GM23338 (cell line): ENCODE results near the gene MED1. TPM values are rescaled to one million over a fixed set of nuclear protein-coding genes. Genes with fewer than 3 reads are reported as not detected.

ENCODE experiments used
- CREB1 ChIP-seq: fragments of 250-450 bp; sonication (Bioruptor Pico); IDR thresholded peaks from 2 replicates; pipeline ENCODE4 v1.5.0; 2020; ENCODE audit warnings: low read depth, mild to moderate bottlenecking, moderate library complexity
- ETS1 ChIP-seq: IDR thresholded peaks from 2 replicates; pipeline ENCODE4 v1.6.1; 2016; ENCODE audit warnings: antibody characterized with exemption
- EZH2 ChIP-seq: fragments of 200-600 bp; sonication (generic); IDR thresholded peaks from one replicate; pipeline ENCODE4 v1.8.0; 2017; ENCODE audit warnings: antibody characterized with exemption, mild to moderate bottlenecking, low read depth; ENCODE audit not compliant: unreplicated experiment
- EZH2phosphoT487 ChIP-seq: fragments of 200-600 bp; sonication (generic); IDR thresholded peaks from one replicate; pipeline ENCODE4 v1.8.1; 2018; ENCODE audit warnings: antibody characterized with exemption; ENCODE audit not compliant: unreplicated experiment
- JUNB ChIP-seq: IDR thresholded peaks from one replicate; pipeline ENCODE4 v1.6.1; 2016; ENCODE audit warnings: antibody characterized with exemption; ENCODE audit not compliant: unreplicated experiment
- REST ChIP-seq: IDR thresholded peaks from one replicate; pipeline ENCODE4 v1.6.1; 2018; ENCODE audit warnings: antibody characterized with exemption; ENCODE audit not compliant: unreplicated experiment
- STAT1 ChIP-seq: IDR thresholded peaks from one replicate; pipeline ENCODE4 v1.6.1; 2016; ENCODE audit warnings: antibody characterized with exemption; ENCODE audit not compliant: unreplicated experiment
- ZNF114 ChIP-seq: fragments of 250-450 bp; sonication (Bioruptor Pico); IDR thresholded peaks from 2 replicates; pipeline ENCODE4 v1.5.0; 2020; ENCODE audit warnings: mild to moderate bottlenecking, moderate library complexity
- ZNF331 ChIP-seq: fragments of 250-450 bp; sonication (Bioruptor Pico); IDR thresholded peaks from 2 replicates; pipeline ENCODE4 v1.5.0; 2020; ENCODE audit warnings: low read depth, mild to moderate bottlenecking, moderate library complexity
- polyA plus RNA-seq: library from polyadenylated mRNA; unstranded; fragments of >200 nt; fragmentation: Nextera tagmentation; extraction: Ambion mirVana; gene quantifications from 2 replicates; pipeline ENCODE4 v1.2.1, GENCODE V29; 2016
- total RNA-seq: library from RNA; depleted of rRNA; stranded (reverse); fragments of >200 nt; shearing (Covaris generic); gene quantifications from 2 replicates; pipeline ENCODE4 v1.2.3, GENCODE V29; 2014
- TF ChIP-seq, protein P1 (sequence below): fragments of 250-450 bp; sonication (Bioruptor Pico); IDR thresholded peaks from 2 replicates; pipeline ENCODE4 v1.5.0; 2020; ENCODE audit warnings: mild to moderate bottlenecking, moderate library complexity

The MED1 gene
- total and polyA plus RNA-seq, 2 experiments from 2014 or later, result 19.0 to 42.3 TPM

DNA sequence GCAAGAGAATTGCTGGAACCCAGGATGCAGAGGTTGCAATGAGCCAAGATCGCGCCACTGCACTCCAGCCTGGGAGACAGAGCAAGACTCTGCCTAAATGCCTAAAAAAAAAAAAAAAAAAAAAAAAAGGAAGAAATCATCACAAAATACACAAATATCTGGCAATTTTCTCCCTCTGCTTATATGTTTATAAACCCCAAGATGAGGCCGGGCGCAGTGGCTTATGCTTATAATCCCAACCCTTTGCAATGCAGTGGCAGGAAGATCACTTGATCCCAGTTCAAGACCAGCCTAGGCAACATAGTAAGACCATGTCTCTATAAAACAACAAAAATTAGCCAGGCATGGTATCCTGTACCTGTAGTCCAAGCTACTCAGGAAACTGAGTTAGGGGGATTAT is 21.5 kb downstream of the MED1 start (continued):
- TF ChIP-seq, protein P1, sequence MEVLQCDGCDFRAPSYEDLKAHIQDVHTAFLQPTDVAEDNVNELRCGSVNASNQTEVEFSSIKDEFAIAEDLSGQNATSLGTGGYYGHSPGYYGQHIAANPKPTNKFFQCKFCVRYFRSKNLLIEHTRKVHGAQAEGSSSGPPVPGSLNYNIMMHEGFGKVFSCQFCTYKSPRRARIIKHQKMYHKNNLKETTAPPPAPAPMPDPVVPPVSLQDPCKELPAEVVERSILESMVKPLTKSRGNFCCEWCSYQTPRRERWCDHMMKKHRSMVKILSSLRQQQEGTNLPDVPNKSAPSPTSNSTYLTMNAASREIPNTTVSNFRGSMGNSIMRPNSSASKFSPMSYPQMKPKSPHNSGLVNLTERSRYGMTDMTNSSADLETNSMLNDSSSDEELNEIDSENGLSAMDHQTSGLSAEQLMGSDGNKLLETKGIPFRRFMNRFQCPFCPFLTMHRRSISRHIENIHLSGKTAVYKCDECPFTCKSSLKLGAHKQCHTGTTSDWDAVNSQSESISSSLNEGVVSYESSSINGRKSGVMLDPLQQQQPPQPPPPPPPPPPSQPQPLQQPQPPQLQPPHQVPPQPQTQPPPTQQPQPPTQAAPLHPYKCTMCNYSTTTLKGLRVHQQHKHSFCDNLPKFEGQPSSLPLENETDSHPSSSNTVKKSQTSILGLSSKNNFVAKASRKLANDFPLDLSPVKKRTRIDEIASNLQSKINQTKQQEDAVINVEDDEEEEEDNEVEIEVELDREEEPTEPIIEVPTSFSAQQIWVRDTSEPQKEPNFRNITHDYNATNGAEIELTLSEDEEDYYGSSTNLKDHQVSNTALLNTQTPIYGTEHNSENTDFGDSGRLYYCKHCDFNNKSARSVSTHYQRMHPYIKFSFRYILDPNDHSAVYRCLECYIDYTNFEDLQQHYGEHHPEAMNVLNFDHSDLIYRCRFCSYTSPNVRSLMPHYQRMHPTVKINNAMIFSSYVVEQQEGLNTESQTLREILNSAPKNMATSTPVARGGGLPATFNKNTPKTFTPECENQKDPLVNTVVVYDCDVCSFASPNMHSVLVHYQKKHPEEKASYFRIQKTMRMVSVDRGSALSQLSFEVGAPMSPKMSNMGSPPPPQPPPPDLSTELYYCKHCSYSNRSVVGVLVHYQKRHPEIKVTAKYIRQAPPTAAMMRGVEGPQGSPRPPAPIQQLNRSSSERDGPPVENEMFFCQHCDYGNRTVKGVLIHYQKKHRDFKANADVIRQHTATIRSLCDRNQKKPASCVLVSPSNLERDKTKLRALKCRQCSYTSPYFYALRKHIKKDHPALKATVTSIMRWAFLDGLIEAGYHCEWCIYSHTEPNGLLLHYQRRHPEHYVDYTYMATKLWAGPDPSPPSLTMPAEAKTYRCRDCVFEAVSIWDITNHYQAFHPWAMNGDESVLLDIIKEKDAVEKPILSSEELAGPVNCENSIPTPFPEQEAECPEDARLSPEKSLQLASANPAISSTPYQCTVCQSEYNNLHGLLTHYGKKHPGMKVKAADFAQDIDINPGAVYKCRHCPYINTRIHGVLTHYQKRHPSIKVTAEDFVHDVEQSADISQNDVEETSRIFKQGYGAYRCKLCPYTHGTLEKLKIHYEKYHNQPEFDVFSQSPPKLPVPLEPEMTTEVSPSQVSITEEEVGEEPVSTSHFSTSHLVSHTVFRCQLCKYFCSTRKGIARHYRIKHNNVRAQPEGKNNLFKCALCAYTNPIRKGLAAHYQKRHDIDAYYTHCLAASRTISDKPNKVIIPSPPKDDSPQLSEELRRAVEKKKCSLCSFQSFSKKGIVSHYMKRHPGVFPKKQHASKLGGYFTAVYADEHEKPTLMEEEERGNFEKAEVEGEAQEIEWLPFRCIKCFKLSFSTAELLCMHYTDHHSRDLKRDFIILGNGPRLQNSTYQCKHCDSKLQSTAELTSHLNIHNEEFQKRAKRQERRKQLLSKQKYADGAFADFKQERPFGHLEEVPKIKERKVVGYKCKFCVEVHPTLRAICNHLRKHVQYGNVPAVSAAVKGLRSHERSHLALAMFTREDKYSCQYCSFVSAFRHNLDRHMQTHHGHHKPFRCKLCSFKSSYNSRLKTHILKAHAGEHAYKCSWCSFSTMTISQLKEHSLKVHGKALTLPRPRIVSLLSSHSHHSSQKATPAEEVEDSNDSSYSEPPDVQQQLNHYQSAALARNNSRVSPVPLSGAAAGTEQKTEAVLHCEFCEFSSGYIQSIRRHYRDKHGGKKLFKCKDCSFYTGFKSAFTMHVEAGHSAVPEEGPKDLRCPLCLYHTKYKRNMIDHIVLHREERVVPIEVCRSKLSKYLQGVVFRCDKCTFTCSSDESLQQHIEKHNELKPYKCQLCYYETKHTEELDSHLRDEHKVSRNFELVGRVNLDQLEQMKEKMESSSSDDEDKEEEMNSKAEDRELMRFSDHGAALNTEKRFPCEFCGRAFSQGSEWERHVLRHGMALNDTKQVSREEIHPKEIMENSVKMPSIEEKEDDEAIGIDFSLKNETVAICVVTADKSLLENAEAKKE (CRISPR knock-in tag), result no peak
- TF ChIP-seq EZH2, result no peak
- no peak for TF ChIP-seq EZH2phosphoT487
- TF ChIP-seq REST, result no peak
- TF ChIP-seq ETS1, result no peak
- no peak for TF ChIP-seq STAT1
- no peak for TF ChIP-seq JUNB
- TF ChIP-seq ZNF114 (CRISPR knock-in tag), result no peak
- no peak for TF ChIP-seq CREB1 (CRISPR knock-in tag)
- TF ChIP-seq ZNF331 (CRISPR knock-in tag), result no peak
